GM12878 (cell line): ENCODE data around the gene IRAK4. TPM values are rescaled to one million over a fixed set of nuclear protein-coding genes. Genes with fewer than 3 reads are reported as not detected.
A peak's percentile ranks its signal among the peaks of the same experiment; 100 is the strongest.

ENCODE experiments used
- ASH2L ChIP-seq: fragments of 300-600, 200-600 bp; sonication (generic); IDR thresholded peaks from 2 replicates; pipeline ENCODE4 v1.6.1; 2017; ENCODE audit warnings: low read depth, mild to moderate bottlenecking, borderline replicate concordance
- BACH1 ChIP-seq: fragments of 450-650 bp; IDR thresholded peaks from 2 replicates; pipeline ENCODE4 v1.6.1; 2017; ENCODE audit warnings: mild to moderate bottlenecking, borderline replicate concordance
- BMI1 ChIP-seq: fragments of 450-650 bp; IDR thresholded peaks from 2 replicates; pipeline ENCODE4 v1.6.1; 2016; ENCODE audit warnings: mild to moderate bottlenecking, moderate library complexity, borderline replicate concordance
- BRCA1 ChIP-seq: IDR thresholded peaks from 2 replicates; pipeline ENCODE4 v1.6.1; 2011; ENCODE audit warnings: low read depth, low read length, improper control_type of control experiment
- GATAD2B ChIP-seq: fragments of 450-650 bp; conservative IDR thresholded peaks from 2 replicates; pipeline ENCODE4 v1.6.1; 2017; ENCODE audit warnings: low read depth, mild to moderate bottlenecking, moderate library complexity
- HDAC2 ChIP-seq: fragments of 200-600 bp; sonication (generic); IDR thresholded peaks from 2 replicates; pipeline ENCODE4 v1.6.1; 2017
- IRF4 ChIP-seq: IDR thresholded peaks from 2 replicates; pipeline ENCODE4 v1.6.1; 2011; ENCODE audit warnings: low read depth, low read length
- KLF5 ChIP-seq: fragments of 450-650 bp; IDR thresholded peaks from 2 replicates; pipeline ENCODE4 v1.6.1; 2014; ENCODE audit warnings: mild to moderate bottlenecking; ENCODE audit not compliant: partially characterized antibody
- MEF2B ChIP-seq: fragments of 450-650 bp; IDR thresholded peaks from 2 replicates; pipeline ENCODE4 v1.6.1; 2018; ENCODE audit warnings: mild to moderate bottlenecking, moderate library complexity; ENCODE audit not compliant: partially characterized antibody, poor library complexity, severe bottlenecking
- MTA2 ChIP-seq: fragments of 450-650 bp; IDR thresholded peaks from 2 replicates; pipeline ENCODE4 v1.6.1; 2016; ENCODE audit warnings: low read depth, mild to moderate bottlenecking, moderate library complexity
- MYB ChIP-seq: fragments of 150-350 bp; IDR thresholded peaks from 2 replicates; pipeline ENCODE4 v1.6.1; 2014; ENCODE audit warnings: mild to moderate bottlenecking, low read depth, low read length, borderline replicate concordance
- NR2C2 ChIP-seq: IDR thresholded peaks from 2 replicates; pipeline ENCODE4 v1.6.1; 2011; ENCODE audit warnings: borderline replicate concordance, low read depth; ENCODE audit not compliant: control insufficient read depth, insufficient read length
- SUPT20H ChIP-seq: IDR thresholded peaks from 2 replicates; pipeline ENCODE4 v1.6.1; 2011; ENCODE audit warnings: low read depth, mild to moderate bottlenecking, low read length, moderate library complexity, borderline replicate concordance; ENCODE audit not compliant: control insufficient read depth
- TCF12 ChIP-seq: IDR thresholded peaks from 2 replicates; pipeline ENCODE4 v1.6.1; 2011; ENCODE audit warnings: low read depth, mild to moderate bottlenecking, low read length
- ZNF217 ChIP-seq: fragments of 450-650 bp; IDR thresholded peaks from 2 replicates; pipeline ENCODE4 v1.6.1; 2017; ENCODE audit warnings: antibody characterized with exemption, mild to moderate bottlenecking
- polyA plus RNA-seq, 11 experiments: library from polyadenylated mRNA; depleted of rRNA in 4 of 11; unstranded in 6 of 11; stranded (reverse) in 5 of 11; fragments of >200 nt; fragmentation: Nextera tagmentation in 4 of 11; fragmentation: Illumina TruSeq in 1 of 11; extraction: Ambion mirVana in 4 of 11; extraction: Trizol in 1 of 11; gene quantifications; 1 replicate in 1 of 11; 2 replicates in 10 of 11; pipeline versions ENCODE4 v1.2.1 to v1.2.3, GENCODE V29; 2011 to 2016; ENCODE audit warnings: inconsistent platforms in 2 of 11, missing spikeins in 2 of 11, low read depth in 1 of 11
- total RNA-seq, 4 experiments: library from RNA; depleted of rRNA in 3 of 4; stranded (reverse); fragments of >200 nt in 3 of 4; fragmentation: Illumina TruSeq in 1 of 4; extraction: Trizol in 1 of 4; gene quantifications; 2 replicates each; pipeline versions ENCODE4 v1.2.1 to v1.2.3, GENCODE V29; 2013 to 2021
- TF ChIP-seq, protein P1 (sequence below): IDR thresholded peaks from 2 replicates; pipeline ENCODE4 v1.6.1; 2011; ENCODE audit warnings: borderline replicate concordance, low read depth, mild to moderate bottlenecking, moderate library complexity, low read length; ENCODE audit not compliant: insufficient read depth, poor library complexity, severe bottlenecking
- TF ChIP-seq, protein P2 (sequence below): IDR thresholded peaks from 2 replicates; pipeline ENCODE4 v1.6.1; 2011; ENCODE audit warnings: borderline replicate concordance, low read depth, mild to moderate bottlenecking, moderate library complexity, mixed read lengths, low read length; ENCODE audit not compliant: insufficient read depth; ENCODE audit errors: extremely low read length
- TF ChIP-seq, protein P3 (sequence below): fragments of 450-650 bp; IDR thresholded peaks from 2 replicates; pipeline ENCODE4 v1.6.1; 2017; ENCODE audit warnings: borderline replicate concordance
- TF ChIP-seq, protein P4 (sequence below): fragments of 450-650 bp; IDR thresholded peaks from 2 replicates; pipeline ENCODE4 v1.6.1; 2016; ENCODE audit warnings: mild to moderate bottlenecking

IRAK4 gene
- total and polyA plus RNA-seq, 10 of the 15 experiments (the other 5 are each of a cell fraction or from before 2014, with no cell fraction given) = 7.9 to 46.8 (median 20.9) TPM

DNA sequence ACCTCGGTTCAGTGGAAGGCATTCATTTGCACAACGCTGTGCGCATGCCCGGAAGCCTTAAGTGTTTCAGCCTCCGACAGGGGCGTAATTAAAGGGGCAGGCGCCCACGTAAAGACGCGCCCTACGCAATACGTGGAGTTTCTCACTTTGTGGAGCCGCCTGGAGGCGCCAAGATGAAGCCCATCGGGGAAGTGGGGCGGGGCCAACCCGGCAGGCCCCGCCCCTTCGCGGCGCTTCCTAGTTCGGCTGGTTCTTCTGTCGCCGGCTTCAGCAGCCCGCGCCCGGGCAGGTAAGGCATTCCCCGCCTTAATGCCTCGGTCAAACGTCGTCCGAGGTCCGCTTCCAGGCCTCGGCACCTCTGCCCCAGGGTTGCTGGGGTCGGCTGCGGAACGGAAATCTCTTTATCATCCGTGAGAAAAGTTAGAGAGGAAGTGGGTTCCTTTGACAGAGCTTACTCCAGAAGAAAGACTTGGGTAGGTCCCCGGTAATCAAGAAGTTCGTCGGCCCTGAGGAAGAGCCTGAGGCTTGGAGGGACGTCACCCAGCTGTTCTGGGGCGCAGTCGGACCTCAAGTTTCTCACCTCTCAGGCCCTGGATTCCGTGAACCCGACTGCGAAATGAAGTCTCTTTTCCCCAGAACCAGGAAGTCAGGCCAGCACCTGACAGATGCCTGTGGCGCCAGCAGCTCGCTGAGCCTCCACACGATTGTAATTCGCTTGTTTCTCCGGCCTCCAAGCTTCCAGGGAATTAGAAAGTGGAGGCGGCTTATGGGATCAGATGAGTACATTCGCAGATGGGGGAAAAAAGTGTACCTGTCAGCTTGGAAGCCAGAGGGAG, at the start of gene IRAK4, which contains the start of gene PUS7L (continued):
- TF ChIP-seq, protein P1, sequence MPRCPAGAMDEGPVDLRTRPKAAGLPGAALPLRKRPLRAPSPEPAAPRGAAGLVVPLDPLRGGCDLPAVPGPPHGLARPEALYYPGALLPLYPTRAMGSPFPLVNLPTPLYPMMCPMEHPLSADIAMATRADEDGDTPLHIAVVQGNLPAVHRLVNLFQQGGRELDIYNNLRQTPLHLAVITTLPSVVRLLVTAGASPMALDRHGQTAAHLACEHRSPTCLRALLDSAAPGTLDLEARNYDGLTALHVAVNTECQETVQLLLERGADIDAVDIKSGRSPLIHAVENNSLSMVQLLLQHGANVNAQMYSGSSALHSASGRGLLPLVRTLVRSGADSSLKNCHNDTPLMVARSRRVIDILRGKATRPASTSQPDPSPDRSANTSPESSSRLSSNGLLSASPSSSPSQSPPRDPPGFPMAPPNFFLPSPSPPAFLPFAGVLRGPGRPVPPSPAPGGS = no peak
- no peak for TF ChIP-seq HDAC2
- no peak for TF ChIP-seq BMI1
- 0 out of 2 replicates have a peak, but pooled peaks have one; percentile 5 for TF ChIP-seq IRF4
- no peak for TF ChIP-seq MEF2B
- no peak for TF ChIP-seq TCF12
- TF ChIP-seq, protein P2, sequence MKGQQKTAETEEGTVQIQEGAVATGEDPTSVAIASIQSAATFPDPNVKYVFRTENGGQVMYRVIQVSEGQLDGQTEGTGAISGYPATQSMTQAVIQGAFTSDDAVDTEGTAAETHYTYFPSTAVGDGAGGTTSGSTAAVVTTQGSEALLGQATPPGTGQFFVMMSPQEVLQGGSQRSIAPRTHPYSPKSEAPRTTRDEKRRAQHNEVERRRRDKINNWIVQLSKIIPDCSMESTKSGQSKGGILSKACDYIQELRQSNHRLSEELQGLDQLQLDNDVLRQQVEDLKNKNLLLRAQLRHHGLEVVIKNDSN = no peak
- no peak for TF ChIP-seq BRCA1
- TF ChIP-seq, protein P3, sequence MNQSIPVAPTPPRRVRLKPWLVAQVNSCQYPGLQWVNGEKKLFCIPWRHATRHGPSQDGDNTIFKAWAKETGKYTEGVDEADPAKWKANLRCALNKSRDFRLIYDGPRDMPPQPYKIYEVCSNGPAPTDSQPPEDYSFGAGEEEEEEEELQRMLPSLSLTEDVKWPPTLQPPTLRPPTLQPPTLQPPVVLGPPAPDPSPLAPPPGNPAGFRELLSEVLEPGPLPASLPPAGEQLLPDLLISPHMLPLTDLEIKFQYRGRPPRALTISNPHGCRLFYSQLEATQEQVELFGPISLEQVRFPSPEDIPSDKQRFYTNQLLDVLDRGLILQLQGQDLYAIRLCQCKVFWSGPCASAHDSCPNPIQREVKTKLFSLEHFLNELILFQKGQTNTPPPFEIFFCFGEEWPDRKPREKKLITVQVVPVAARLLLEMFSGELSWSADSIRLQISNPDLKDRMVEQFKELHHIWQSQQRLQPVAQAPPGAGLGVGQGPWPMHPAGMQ = no peak
- no peak for TF ChIP-seq SUPT20H
- no peak for TF ChIP-seq KLF5
- no peak for TF ChIP-seq ASH2L
- TF ChIP-seq BACH1 = no peak; the same call in 1 of the 2 replicates
- TF ChIP-seq MYB = no peak
- TF ChIP-seq, protein P4, sequence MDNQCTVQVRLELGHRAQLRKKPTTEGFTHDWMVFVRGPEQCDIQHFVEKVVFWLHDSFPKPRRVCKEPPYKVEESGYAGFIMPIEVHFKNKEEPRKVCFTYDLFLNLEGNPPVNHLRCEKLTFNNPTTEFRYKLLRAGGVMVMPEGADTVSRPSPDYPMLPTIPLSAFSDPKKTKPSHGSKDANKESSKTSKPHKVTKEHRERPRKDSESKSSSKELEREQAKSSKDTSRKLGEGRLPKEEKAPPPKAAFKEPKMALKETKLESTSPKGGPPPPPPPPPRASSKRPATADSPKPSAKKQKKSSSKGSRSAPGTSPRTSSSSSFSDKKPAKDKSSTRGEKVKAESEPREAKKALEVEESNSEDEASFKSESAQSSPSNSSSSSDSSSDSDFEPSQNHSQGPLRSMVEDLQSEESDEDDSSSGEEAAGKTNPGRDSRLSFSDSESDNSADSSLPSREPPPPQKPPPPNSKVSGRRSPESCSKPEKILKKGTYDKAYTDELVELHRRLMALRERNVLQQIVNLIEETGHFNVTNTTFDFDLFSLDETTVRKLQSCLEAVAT = no peak
- TF ChIP-seq GATAD2B = peak; percentile 83; the same call in 1 of the 2 replicates
- TF ChIP-seq MTA2 = no peak
- no peak for TF ChIP-seq ZNF217
- no peak for TF ChIP-seq NR2C2
